Thyroid gland (tissue), 4 donors: ENCODE data around the gene ZNF556.

Source experiments
- CTCF ChIP-seq, 6 experiments: fragments of 200-600 bp in 3 of 6; fragments of 450-650 bp in 3 of 6; sonication (generic) in 3 of 6; IDR thresholded peaks; one replicate each; pipeline ENCODE4 v1.5.1; 2016 to 2019; ENCODE audit warnings: antibody characterized with exemption in 6 of 6, mild to moderate bottlenecking in 2 of 6, inconsistent platforms in 1 of 6, moderate library complexity in 1 of 6
- POLR2A ChIP-seq, 2 donors: fragments of 450-650 bp; IDR thresholded peaks; one replicate each; pipeline ENCODE4 v1.6.1; 2017; ENCODE audit warnings: antibody characterized with exemption in 2 of 2, mild to moderate bottlenecking in 2 of 2, moderate library complexity in 1 of 2

GRCh38 chr19:2927032-2927430, 59.9 kb downstream of the ZNF556 start:
- TF ChIP-seq CTCF (IDR thresholded peaks at IDR 0.05): no peak
- TF ChIP-seq POLR2A (IDR thresholded peaks at IDR 0.05): no peak
